Panc1 (cell line): ENCODE data around the gene GLIS1. TPM values are rescaled to one million over a fixed set of nuclear protein-coding genes. Genes with fewer than 3 reads are reported as not detected.

ENCODE experiments used
- ATAC-seq: fragments of 200-7000 bp; cut with Tn5 transposase; 2 replicates; pipeline ENCODE4 v1.9.1; 2020; ENCODE audit warnings: mild to moderate bottlenecking, moderate library complexity
- BruUV-seq: library from RNA; stranded (reverse); fragments of 400-500 nt; replicated peaks from 2 replicates; lab custom pipeline; 2021; lab: Mats Ljungman, UMichigan
- CTCF ChIA-PET: fragments of 300-600 bp; sonication (Branson Sonifier 250); formaldehyde crosslinking; loops from one replicate; lab custom pipeline; 2022; ENCODE audit warnings: antibody characterized with exemption; lab: Charles Lee
- POLR2A ChIA-PET: fragments of 300-600 bp; sonication (Branson Sonifier 250); formaldehyde crosslinking; loops from one replicate; lab custom pipeline; 2022; ENCODE audit warnings: antibody characterized with exemption; lab: Charles Lee
- DNase-seq: peaks from one replicate; pipeline ENCODE4 v3.0.0-alpha.2; 2010; ENCODE audit warnings: low read depth, low spot score
- H3K27ac ChIP-seq: 2 replicates; pipeline ENCODE4 v1.5.1; 2011; ENCODE audit warnings: mild to moderate bottlenecking, low read length, inconsistent platforms
- H3K27me3 ChIP-seq: fragments of 200-500 bp; sonication (Bioruptor generic); 2 replicates; pipeline ENCODE4 v1.6.0; 2014; ENCODE audit warnings: low read length, inconsistent platforms; ENCODE audit not compliant: control insufficient read depth, insufficient read depth
- H3K36me3 ChIP-seq: fragments of 200-500 bp; sonication (Bioruptor generic); 2 replicates; pipeline ENCODE4 v1.5.1; 2014; ENCODE audit warnings: inconsistent platforms, mild to moderate bottlenecking, low read length, moderate library complexity; ENCODE audit not compliant: control insufficient read depth, insufficient read depth
- H3K4me1 ChIP-seq: 2 replicates; pipeline ENCODE4 v1.5.1; 2011; ENCODE audit warnings: inconsistent platforms, mild to moderate bottlenecking, low read length, moderate library complexity; ENCODE audit not compliant: control insufficient read depth, insufficient read depth
- H3K4me3 ChIP-seq, 2 experiments: 2 replicates each; pipeline ENCODE4 v1.5.1; 2011 to 2012; ENCODE audit warnings: low read depth in 2 of 2, low read length in 2 of 2, mild to moderate bottlenecking in 2 of 2, inconsistent platforms in 1 of 2, moderate library complexity in 1 of 2
- H3K9me3 ChIP-seq: fragments of 200-500 bp; sonication (Bioruptor generic); 2 replicates; pipeline ENCODE4 v1.5.1; 2014; ENCODE audit warnings: low read depth, mild to moderate bottlenecking, inconsistent platforms, low read length, moderate library complexity; ENCODE audit not compliant: control insufficient read depth, insufficient read depth
- POLR2AphosphoS5 ChIP-seq: IDR thresholded peaks from 2 replicates; pipeline ENCODE4 v1.6.1; 2012; ENCODE audit warnings: mild to moderate bottlenecking, low read depth, low read length, moderate library complexity
- SIN3A ChIP-seq: IDR thresholded peaks from 2 replicates; pipeline ENCODE4 v1.6.1; 2012; ENCODE audit warnings: low read depth, mild to moderate bottlenecking, low read length, moderate library complexity, borderline replicate concordance; ENCODE audit not compliant: insufficient read depth
- TCF7L2 ChIP-seq: IDR thresholded peaks from 2 replicates; pipeline ENCODE4 v1.6.1; 2011; ENCODE audit warnings: mild to moderate bottlenecking, low read depth, low read length, inconsistent platforms
- in situ Hi-C: cut with HindIII; loops from 2 replicates; pipeline ENCODE4 v1.10.0; 2016; ENCODE audit warnings: low sequenced_read_pairs, low pct_unique_long_range_greater_than_20kb
- intact Hi-C: fragments of 100-400 bp; cut with micrococcal nuclease; formaldehyde crosslinking; loops from one replicate; pipeline ENCODE4 v1.10.0; 2022; ENCODE audit not compliant: unreplicated experiment
- total RNA-seq: library from RNA; stranded (reverse); gene quantifications from one replicate; pipeline ENCODE4 v1.2.1, GENCODE V29; 2021; ENCODE audit not compliant: unreplicated experiment
- TF ChIP-seq, protein P1 (sequence below): fragments of 450-650 bp; IDR thresholded peaks from 2 replicates; pipeline ENCODE4 v1.5.1; 2017; ENCODE audit warnings: mild to moderate bottlenecking
- TF ChIP-seq, protein P2 (sequence below), 2 experiments: IDR thresholded peaks; 2 replicates each; pipeline ENCODE4 v1.6.1; 2011 to 2012; ENCODE audit warnings: low read depth in 2 of 2, control low read depth in 1 of 2, low read length in 1 of 2, mild to moderate bottlenecking in 1 of 2, moderate library complexity in 1 of 2; ENCODE audit not compliant: insufficient read depth in 1 of 2

Gene GLIS1
- total RNA-seq, 1 experiment from 2014 or later = 0.28 TPM

DNA sequence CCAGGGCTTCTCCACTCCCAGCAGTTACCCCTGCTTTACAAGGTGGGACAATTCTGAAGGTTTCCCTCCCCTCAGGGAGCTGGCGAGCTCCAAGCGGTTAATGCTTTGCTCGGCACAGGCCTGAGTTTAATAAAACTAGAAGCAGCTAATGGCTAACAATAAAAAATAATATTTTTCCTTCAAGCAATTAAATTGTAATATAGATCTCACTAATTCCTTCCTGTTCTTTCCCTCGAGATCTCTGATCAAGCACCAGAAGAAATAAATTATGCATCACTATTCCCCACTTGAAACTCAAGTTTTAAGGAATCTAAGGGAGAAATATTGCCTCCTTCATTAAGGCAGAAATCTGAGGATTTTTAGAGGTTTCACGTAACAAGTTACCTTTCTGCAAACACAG, 42.9 kb downstream of the GLIS1 start:
- no peak for DNase-seq
- no peaks in the 10 kb centered on the region; the same call in 1 of the 2 replicates for H3K4me1 ChIP-seq
- ChIA-PET CTCF (no interaction called here), POLR2A (no interaction called here)
- TF ChIP-seq, protein P1, sequence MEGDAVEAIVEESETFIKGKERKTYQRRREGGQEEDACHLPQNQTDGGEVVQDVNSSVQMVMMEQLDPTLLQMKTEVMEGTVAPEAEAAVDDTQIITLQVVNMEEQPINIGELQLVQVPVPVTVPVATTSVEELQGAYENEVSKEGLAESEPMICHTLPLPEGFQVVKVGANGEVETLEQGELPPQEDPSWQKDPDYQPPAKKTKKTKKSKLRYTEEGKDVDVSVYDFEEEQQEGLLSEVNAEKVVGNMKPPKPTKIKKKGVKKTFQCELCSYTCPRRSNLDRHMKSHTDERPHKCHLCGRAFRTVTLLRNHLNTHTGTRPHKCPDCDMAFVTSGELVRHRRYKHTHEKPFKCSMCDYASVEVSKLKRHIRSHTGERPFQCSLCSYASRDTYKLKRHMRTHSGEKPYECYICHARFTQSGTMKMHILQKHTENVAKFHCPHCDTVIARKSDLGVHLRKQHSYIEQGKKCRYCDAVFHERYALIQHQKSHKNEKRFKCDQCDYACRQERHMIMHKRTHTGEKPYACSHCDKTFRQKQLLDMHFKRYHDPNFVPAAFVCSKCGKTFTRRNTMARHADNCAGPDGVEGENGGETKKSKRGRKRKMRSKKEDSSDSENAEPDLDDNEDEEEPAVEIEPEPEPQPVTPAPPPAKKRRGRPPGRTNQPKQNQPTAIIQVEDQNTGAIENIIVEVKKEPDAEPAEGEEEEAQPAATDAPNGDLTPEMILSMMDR = no peak
- TF ChIP-seq, protein P2, sequence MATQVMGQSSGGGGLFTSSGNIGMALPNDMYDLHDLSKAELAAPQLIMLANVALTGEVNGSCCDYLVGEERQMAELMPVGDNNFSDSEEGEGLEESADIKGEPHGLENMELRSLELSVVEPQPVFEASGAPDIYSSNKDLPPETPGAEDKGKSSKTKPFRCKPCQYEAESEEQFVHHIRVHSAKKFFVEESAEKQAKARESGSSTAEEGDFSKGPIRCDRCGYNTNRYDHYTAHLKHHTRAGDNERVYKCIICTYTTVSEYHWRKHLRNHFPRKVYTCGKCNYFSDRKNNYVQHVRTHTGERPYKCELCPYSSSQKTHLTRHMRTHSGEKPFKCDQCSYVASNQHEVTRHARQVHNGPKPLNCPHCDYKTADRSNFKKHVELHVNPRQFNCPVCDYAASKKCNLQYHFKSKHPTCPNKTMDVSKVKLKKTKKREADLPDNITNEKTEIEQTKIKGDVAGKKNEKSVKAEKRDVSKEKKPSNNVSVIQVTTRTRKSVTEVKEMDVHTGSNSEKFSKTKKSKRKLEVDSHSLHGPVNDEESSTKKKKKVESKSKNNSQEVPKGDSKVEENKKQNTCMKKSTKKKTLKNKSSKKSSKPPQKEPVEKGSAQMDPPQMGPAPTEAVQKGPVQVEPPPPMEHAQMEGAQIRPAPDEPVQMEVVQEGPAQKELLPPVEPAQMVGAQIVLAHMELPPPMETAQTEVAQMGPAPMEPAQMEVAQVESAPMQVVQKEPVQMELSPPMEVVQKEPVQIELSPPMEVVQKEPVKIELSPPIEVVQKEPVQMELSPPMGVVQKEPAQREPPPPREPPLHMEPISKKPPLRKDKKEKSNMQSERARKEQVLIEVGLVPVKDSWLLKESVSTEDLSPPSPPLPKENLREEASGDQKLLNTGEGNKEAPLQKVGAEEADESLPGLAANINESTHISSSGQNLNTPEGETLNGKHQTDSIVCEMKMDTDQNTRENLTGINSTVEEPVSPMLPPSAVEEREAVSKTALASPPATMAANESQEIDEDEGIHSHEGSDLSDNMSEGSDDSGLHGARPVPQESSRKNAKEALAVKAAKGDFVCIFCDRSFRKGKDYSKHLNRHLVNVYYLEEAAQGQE (IDR thresholded peaks at IDR 0.05; ENCODE audit: insufficient read depth in 1 of 2, low read depth in 2 of 2, low read length in 1 of 2) = no peak
- no peak for TF ChIP-seq SIN3A
- no peak for TF ChIP-seq TCF7L2
- TF ChIP-seq POLR2AphosphoS5 = no peak
- ATAC-seq = no peak
- BruUV-seq = no TSS peak
- no peak overlapping the region for H3K4me3 ChIP-seq
- intact Hi-C loops = no loop called here
- in situ Hi-C loops = no loop called here
- H3K27ac ChIP-seq = no peak overlapping the region
- no peaks in the 10 kb centered on the region for H3K27me3 ChIP-seq
- H3K36me3 ChIP-seq = no peaks in the 10 kb centered on the region
- no peaks in the 10 kb centered on the region for H3K9me3 ChIP-seq

GRCh38 chr1:53695116-53695515, 43.8 kb downstream of the GLIS1 start:
- TF ChIP-seq POLR2AphosphoS5 (no peak), SIN3A (no peak), TCF7L2 (no peak)
- TF ChIP-seq, protein P1 = no peak
- TF ChIP-seq, protein P2 (IDR thresholded peaks at IDR 0.05; ENCODE audit: insufficient read depth in 1 of 2, low read depth in 2 of 2, low read length in 1 of 2) = no peak
- POLR2A ChIA-PET = no interaction called here
- Histone ChIP-seq H3K27me3 (no peaks in the 10 kb centered on the region), H3K27ac (no peak overlapping the region), H3K4me1 (no peaks in the 10 kb centered on the region; the same call in 1 of the 2 replicates), H3K36me3 (no peaks in the 10 kb centered on the region), H3K9me3 (no peaks in the 10 kb centered on the region), H3K4me3 (no peak overlapping the region)
- in situ Hi-C loops = no loop called here
- CTCF ChIA-PET = no interaction called here
- no peak for ATAC-seq
- BruUV-seq = no TSS peak
- intact Hi-C loops = no loop called here
- no peak for DNase-seq
